HEK293 (cell line): ENCODE data around the gene UCP3.

Experiments used
- CTCF ChIA-PET: fragments of 350-600 bp; formaldehyde crosslinking; extraction: SDS; loops from one replicate; lab custom pipeline; 2021; ENCODE audit warnings: antibody characterized with exemption; lab: Yijun Ruan, JAX
- POLR2A ChIA-PET: fragments of 300-600 bp; formaldehyde crosslinking; extraction: SDS; loops from one replicate; lab custom pipeline; 2020; ENCODE audit warnings: antibody characterized with exemption, inconsistent platforms; lab: Yijun Ruan, JAX
- H3K27ac ChIP-seq: fragments of 200-500 bp; sonication (Bioruptor generic); 2 replicates; pipeline ENCODE4 v1.5.1; 2014; ENCODE audit warnings: low read depth, low read length, control low read depth, inconsistent platforms; ENCODE audit errors: extremely low read depth
- H3K36me3 ChIP-seq, 2 experiments: fragments of 200-500 bp in 1 of 2; sonication (Bioruptor generic) in 1 of 2; 1 replicate in 1 of 2; 2 replicates in 1 of 2; pipeline ENCODE4 v1.5.1; 2014 to 2017; ENCODE audit warnings: inconsistent platforms in 2 of 2, low read length in 2 of 2; ENCODE audit not compliant: control insufficient read depth in 2 of 2, insufficient read depth in 1 of 2
- H3K4me1 ChIP-seq: fragments of 200-500 bp; sonication (Bioruptor generic); 2 replicates; pipeline ENCODE4 v1.5.1; 2014; ENCODE audit warnings: mild to moderate bottlenecking, low read length, inconsistent platforms; ENCODE audit not compliant: control insufficient read depth, insufficient read depth
- H3K4me3 ChIP-seq: 2 replicates; pipeline ENCODE4 v1.5.1; 2011; ENCODE audit warnings: low read depth, mild to moderate bottlenecking, control low read depth, low read length, moderate library complexity
- H3K9me3 ChIP-seq: fragments of 200-500 bp; sonication (Bioruptor generic); 2 replicates; pipeline ENCODE4 v1.5.1; 2014; ENCODE audit warnings: low read depth, low read length, inconsistent platforms; ENCODE audit not compliant: control insufficient read depth, insufficient read depth
- EGR2 ChIP-seq: fragments of 450-650 bp; formaldehyde crosslinking; IDR thresholded peaks from 2 replicates; pipeline ENCODE4 v1.5.1; 2016; ENCODE audit warnings: low read depth, missing biosample characterization, missing genetic modification characterization
- ELK4 ChIP-seq: IDR thresholded peaks from 2 replicates; pipeline ENCODE4 v1.6.1; 2011; ENCODE audit warnings: mild to moderate bottlenecking, low read depth, low read length, borderline replicate concordance
- HOXC10 ChIP-seq: sonication (generic); formaldehyde crosslinking; IDR thresholded peaks from 2 replicates; pipeline ENCODE4 v1.8.1; 2023; ENCODE audit warnings: mild to moderate bottlenecking, missing genetic modification reagents
- KLF1 ChIP-seq: fragments of 450-650 bp; formaldehyde crosslinking; IDR thresholded peaks from 2 replicates; pipeline ENCODE4 v1.5.1; 2016; ENCODE audit warnings: missing biosample characterization, missing genetic modification characterization
- KLF17 ChIP-seq: fragments of 450-650 bp; formaldehyde crosslinking; IDR thresholded peaks from 2 replicates; pipeline ENCODE4 v1.5.1; 2016; ENCODE audit warnings: missing biosample characterization, missing genetic modification characterization
- KLF9 ChIP-seq: fragments of 450-650 bp; formaldehyde crosslinking; IDR thresholded peaks from 2 replicates; pipeline ENCODE4 v1.5.1; 2016; ENCODE audit warnings: missing biosample characterization, missing genetic modification characterization, low read depth
- MEIS1 ChIP-seq: sonication (generic); formaldehyde crosslinking; IDR thresholded peaks from 2 replicates; pipeline ENCODE4 v1.8.1; 2022; ENCODE audit warnings: missing genetic modification reagents, mild to moderate bottlenecking, borderline replicate concordance
- PBX3 ChIP-seq: sonication (generic); formaldehyde crosslinking; IDR thresholded peaks from 2 replicates; pipeline ENCODE4 v1.8.1; 2022; ENCODE audit warnings: mild to moderate bottlenecking, moderate library complexity, missing genetic modification reagents
- RBAK ChIP-seq: fragments of 450-650 bp; formaldehyde crosslinking; IDR thresholded peaks from 2 replicates; pipeline ENCODE4 v1.5.1; 2016; ENCODE audit warnings: missing biosample characterization, missing genetic modification characterization
- YY2 ChIP-seq: fragments of 450-650 bp; formaldehyde crosslinking; IDR thresholded peaks from 2 replicates; pipeline ENCODE4 v1.5.1; 2016; ENCODE audit warnings: missing biosample characterization, missing genetic modification characterization
- ZBTB20 ChIP-seq: fragments of 450-650 bp; formaldehyde crosslinking; IDR thresholded peaks from 2 replicates; pipeline ENCODE4 v1.5.1; 2016; ENCODE audit warnings: missing biosample characterization, missing genetic modification characterization
- ZFP3 ChIP-seq: fragments of 450-650 bp; formaldehyde crosslinking; IDR thresholded peaks from 2 replicates; pipeline ENCODE4 v1.5.1; 2016; ENCODE audit warnings: low read depth, missing biosample characterization, missing genetic modification characterization
- ZNF138 ChIP-seq: fragments of 450-650 bp; formaldehyde crosslinking; IDR thresholded peaks from 2 replicates; pipeline ENCODE4 v1.5.1; 2016; ENCODE audit warnings: missing biosample characterization, missing genetic modification characterization, borderline replicate concordance
- ZNF146 ChIP-seq: fragments of 450-650 bp; formaldehyde crosslinking; IDR thresholded peaks from 2 replicates; pipeline ENCODE4 v1.5.1; 2016; ENCODE audit warnings: missing biosample characterization, missing genetic modification characterization
- ZNF157 ChIP-seq: fragments of 450-650 bp; formaldehyde crosslinking; IDR thresholded peaks from 2 replicates; pipeline ENCODE4 v1.5.1; 2016; ENCODE audit warnings: missing biosample characterization, missing genetic modification characterization
- ZNF169 ChIP-seq: fragments of 450-650 bp; formaldehyde crosslinking; IDR thresholded peaks from 2 replicates; pipeline ENCODE4 v1.5.1; 2016; ENCODE audit warnings: missing biosample characterization, missing genetic modification characterization
- ZNF2 ChIP-seq: fragments of 450-650 bp; formaldehyde crosslinking; IDR thresholded peaks from 2 replicates; pipeline ENCODE4 v1.5.1; 2016; ENCODE audit warnings: missing biosample characterization, missing genetic modification characterization
- ZNF239 ChIP-seq: fragments of 450-650 bp; formaldehyde crosslinking; IDR thresholded peaks from 2 replicates; pipeline ENCODE4 v1.5.1; 2016; ENCODE audit warnings: missing biosample characterization, missing genetic modification characterization
- ZNF292 ChIP-seq: fragments of 450-650 bp; formaldehyde crosslinking; IDR thresholded peaks from 2 replicates; pipeline ENCODE4 v1.5.1; 2016; ENCODE audit warnings: low read depth, missing biosample characterization, missing genetic modification characterization, borderline replicate concordance
- ZNF366 ChIP-seq: fragments of 450-650 bp; formaldehyde crosslinking; conservative IDR thresholded peaks from 2 replicates; pipeline ENCODE4 v1.5.1; 2016; ENCODE audit warnings: missing biosample characterization, missing genetic modification characterization
- ZNF391 ChIP-seq: fragments of 450-650 bp; formaldehyde crosslinking; IDR thresholded peaks from 2 replicates; pipeline ENCODE4 v1.5.1; 2016; ENCODE audit warnings: low read depth, missing biosample characterization, missing genetic modification characterization, borderline replicate concordance
- ZNF433 ChIP-seq: fragments of 450-650 bp; formaldehyde crosslinking; IDR thresholded peaks from 2 replicates; pipeline ENCODE4 v1.5.1; 2016; ENCODE audit warnings: missing biosample characterization, missing genetic modification characterization, low read depth
- ZNF513 ChIP-seq: fragments of 450-650 bp; IDR thresholded peaks from 2 replicates; pipeline ENCODE4 v1.5.1; 2018; ENCODE audit warnings: missing biosample characterization, missing genetic modification characterization
- ZNF549 ChIP-seq: fragments of 450-650 bp; IDR thresholded peaks from 2 replicates; pipeline ENCODE4 v1.5.1; 2018; ENCODE audit warnings: missing biosample characterization, missing genetic modification characterization, mild to moderate bottlenecking, inconsistent platforms, moderate library complexity
- ZNF701 ChIP-seq: fragments of 450-650 bp; formaldehyde crosslinking; IDR thresholded peaks from 2 replicates; pipeline ENCODE4 v1.5.1; 2016; ENCODE audit warnings: missing biosample characterization, missing genetic modification characterization
- ZNF76 ChIP-seq: fragments of 450-650 bp; formaldehyde crosslinking; IDR thresholded peaks from 2 replicates; pipeline ENCODE4; 2016; ENCODE audit warnings: low read depth, missing biosample characterization, missing genetic modification characterization, borderline replicate concordance

The UCP3 gene

GRCh38 chr11:73983741-73984538 lies 24.9 kb downstream of the UCP3 start:
- Histone ChIP-seq H3K4me1 (peaks cover 3% of the 10 kb centered on the region; the same call in 1 of the 2 replicates), H3K27ac (peak overlapping the region; percentile 92)
- CTCF ChIA-PET, result no interaction called here
- peak; percentile 50; the same call in 1 of the 2 replicates for TF ChIP-seq ZNF366 (tag by site-specific recombination)
- no peak for TF ChIP-seq PBX3 (CRISPR knock-in tag)
- TF ChIP-seq KLF1 (tag by site-specific recombination), result no peak
- no peak for TF ChIP-seq RBAK (tag by site-specific recombination)
- TF ChIP-seq ZNF433 (tag by site-specific recombination), result no peak
- no peak for TF ChIP-seq ZNF157 (tag by site-specific recombination)
- TF ChIP-seq, all 188 proteins: peak for 1
- H3K36me3 ChIP-seq, result peaks cover 0 to 25% of the 10 kb centered on the region in 2 experiments; a peak in 1 of 3 replicates
- no peaks in the 10 kb centered on the region for H3K9me3 ChIP-seq
- POLR2A ChIA-PET, result no interaction called here
- H3K4me3 ChIP-seq, result peak overlapping the region; percentile 62; the same call in 1 of the 2 replicates

GRCh38 chr11:73982990-73983740 lies 25.7 kb downstream of the UCP3 start:
- Histone ChIP-seq H3K4me3 (peak overlapping the region; percentile 62), H3K36me3 (peaks cover 0 to 33% of the 10 kb centered on the region in 2 experiments; a peak in 1 of 3 replicates), H3K27ac (peak overlapping the region; percentile 92), H3K4me1 (peaks cover 3% of the 10 kb centered on the region; the same call in 1 of the 2 replicates), H3K9me3 (no peaks in the 10 kb centered on the region)
- ChIA-PET POLR2A (interaction anchor here (0.7 to 1.1 kb wide), 5 partner anchors 11 to 511 kb away, joined by 3 to 12 read pairs (median 5); partner anchors contain the start of genes C2CD3, LIPT2 and PPME1), CTCF (no interaction called here)
- peak; percentile 50; the same call in 1 of the 2 replicates for TF ChIP-seq ZNF2 (tag by site-specific recombination)
- TF ChIP-seq ZNF292, result no peak
- no peak for TF ChIP-seq ZNF701 (tag by site-specific recombination)
- TF ChIP-seq ELK4, result no peak
- peak; percentile 77 for TF ChIP-seq ZFP3 (tag by site-specific recombination)
- TF ChIP-seq ZNF239 (tag by site-specific recombination), result no peak
- TF ChIP-seq ZNF146 (tag by site-specific recombination), result no peak
- TF ChIP-seq YY2 (tag by site-specific recombination), result no peak
- no peak for TF ChIP-seq ZNF169 (tag by site-specific recombination)
- TF ChIP-seq ZNF138 (tag by site-specific recombination), result no peak
- TF ChIP-seq ZBTB20, result peak; percentile 80
- peak; percentile 84 for TF ChIP-seq KLF9 (tag by site-specific recombination)
- no peak for TF ChIP-seq ZNF513 (tag by site-specific recombination)
- no peak for TF ChIP-seq MEIS1
- peak; percentile 32 for TF ChIP-seq KLF17 (tag by site-specific recombination)
- TF ChIP-seq ZNF391 (tag by site-specific recombination), result peak; percentile 38; the same call in 1 of the 2 replicates
- TF ChIP-seq EGR2, result peak; percentile 37
- TF ChIP-seq HOXC10 (CRISPR knock-in tag), result no peak
- TF ChIP-seq ZNF549 (tag by site-specific recombination), result no peak
- peak; percentile 69 for TF ChIP-seq ZNF76 (tag by site-specific recombination)
